HEK293 (cell line): ENCODE results near the gene COL18A1.

ENCODE experiments used
- CTCF ChIA-PET: fragments of 350-600 bp; formaldehyde crosslinking; extraction: SDS; loops from one replicate; lab custom pipeline; 2021; ENCODE audit warnings: antibody characterized with exemption; lab: Yijun Ruan, JAX
- POLR2A ChIA-PET: fragments of 300-600 bp; formaldehyde crosslinking; extraction: SDS; loops from one replicate; lab custom pipeline; 2020; ENCODE audit warnings: antibody characterized with exemption, inconsistent platforms; lab: Yijun Ruan, JAX
- H3K27ac ChIP-seq: fragments of 200-500 bp; sonication (Bioruptor generic); 2 replicates; pipeline ENCODE4 v1.5.1; 2014; ENCODE audit warnings: low read depth, low read length, control low read depth, inconsistent platforms; ENCODE audit errors: extremely low read depth
- H3K36me3 ChIP-seq, 2 experiments: fragments of 200-500 bp in 1 of 2; sonication (Bioruptor generic) in 1 of 2; 1 replicate in 1 of 2; 2 replicates in 1 of 2; pipeline ENCODE4 v1.5.1; 2014 to 2017; ENCODE audit warnings: inconsistent platforms in 2 of 2, low read length in 2 of 2; ENCODE audit not compliant: control insufficient read depth in 2 of 2, insufficient read depth in 1 of 2
- H3K4me1 ChIP-seq: fragments of 200-500 bp; sonication (Bioruptor generic); 2 replicates; pipeline ENCODE4 v1.5.1; 2014; ENCODE audit warnings: mild to moderate bottlenecking, low read length, inconsistent platforms; ENCODE audit not compliant: control insufficient read depth, insufficient read depth
- H3K4me3 ChIP-seq: 2 replicates; pipeline ENCODE4 v1.5.1; 2011; ENCODE audit warnings: low read depth, mild to moderate bottlenecking, control low read depth, low read length, moderate library complexity
- H3K9me3 ChIP-seq: fragments of 200-500 bp; sonication (Bioruptor generic); 2 replicates; pipeline ENCODE4 v1.5.1; 2014; ENCODE audit warnings: low read depth, low read length, inconsistent platforms; ENCODE audit not compliant: control insufficient read depth, insufficient read depth
- BCL11B ChIP-seq: fragments of 450-650 bp; formaldehyde crosslinking; IDR thresholded peaks from 2 replicates; pipeline ENCODE4 v1.5.1; 2016; ENCODE audit warnings: low read depth, missing biosample characterization, missing genetic modification characterization
- GLIS1 ChIP-seq: fragments of 450-650 bp; formaldehyde crosslinking; IDR thresholded peaks from 2 replicates; pipeline ENCODE4 v1.5.1; 2016; ENCODE audit warnings: missing biosample characterization, missing genetic modification characterization
- KLF8 ChIP-seq: fragments of 450-650 bp; formaldehyde crosslinking; IDR thresholded peaks from 2 replicates; pipeline ENCODE4 v1.5.1; 2016; ENCODE audit warnings: missing biosample characterization, missing genetic modification characterization
- MZF1 ChIP-seq: fragments of 450-650 bp; formaldehyde crosslinking; IDR thresholded peaks from 2 replicates; pipeline ENCODE4 v1.5.1; 2017; ENCODE audit warnings: missing biosample characterization, missing genetic modification characterization, borderline replicate concordance
- OVOL3 ChIP-seq: fragments of 450-650 bp; formaldehyde crosslinking; IDR thresholded peaks from 2 replicates; pipeline ENCODE4 v1.5.1; 2016; ENCODE audit warnings: missing biosample characterization, missing genetic modification characterization
- SETDB1 ChIP-seq: IDR thresholded peaks from one replicate; pipeline ENCODE4 v1.6.1; 2017; ENCODE audit warnings: mild to moderate bottlenecking, low read length, moderate library complexity, mixed read lengths; ENCODE audit not compliant: insufficient read length
- TRIM28 ChIP-seq: IDR thresholded peaks from 2 replicates; pipeline ENCODE4 v1.6.1; 2011; ENCODE audit warnings: low read length, control low read depth, borderline replicate concordance
- ZBTB20 ChIP-seq: fragments of 450-650 bp; formaldehyde crosslinking; IDR thresholded peaks from 2 replicates; pipeline ENCODE4 v1.5.1; 2016; ENCODE audit warnings: missing biosample characterization, missing genetic modification characterization
- ZBTB8A ChIP-seq: fragments of 450-650 bp; formaldehyde crosslinking; IDR thresholded peaks from 2 replicates; pipeline ENCODE4 v1.5.1; 2016; ENCODE audit warnings: missing biosample characterization, missing genetic modification characterization
- ZNF510 ChIP-seq: fragments of 450-650 bp; formaldehyde crosslinking; IDR thresholded peaks from 2 replicates; pipeline ENCODE4 v1.5.1; 2018; ENCODE audit warnings: mild to moderate bottlenecking, missing genetic modification characterization, missing biosample characterization; ENCODE audit not compliant: insufficient replicate concordance
- ZNF521 ChIP-seq: fragments of 450-650 bp; formaldehyde crosslinking; IDR thresholded peaks from 2 replicates; pipeline ENCODE4 v1.5.1; 2017; ENCODE audit warnings: missing biosample characterization, mild to moderate bottlenecking, missing genetic modification characterization
- ZNF544 ChIP-seq: fragments of 450-650 bp; formaldehyde crosslinking; IDR thresholded peaks from 2 replicates; pipeline ENCODE4 v1.5.0; 2017; ENCODE audit warnings: missing biosample characterization, missing genetic modification characterization
- ZNF558 ChIP-seq: fragments of 450-650 bp; formaldehyde crosslinking; IDR thresholded peaks from 2 replicates; pipeline ENCODE4 v1.5.1; 2016; ENCODE audit warnings: missing biosample characterization, missing genetic modification characterization
- ZNF560 ChIP-seq: fragments of 450-650 bp; formaldehyde crosslinking; IDR thresholded peaks from 2 replicates; pipeline ENCODE4 v1.5.1; 2017; ENCODE audit warnings: missing biosample characterization, missing genetic modification characterization, borderline replicate concordance
- ZNF629 ChIP-seq: fragments of 450-650 bp; formaldehyde crosslinking; IDR thresholded peaks from 2 replicates; pipeline ENCODE4 v1.5.1; 2017; ENCODE audit warnings: missing biosample characterization, missing genetic modification characterization
- ZSCAN30 ChIP-seq: fragments of 450-650 bp; IDR thresholded peaks from 2 replicates; pipeline ENCODE4 v1.5.1; 2018; ENCODE audit warnings: missing biosample characterization, mild to moderate bottlenecking, missing genetic modification characterization, moderate library complexity
- TF ChIP-seq, protein P1 (sequence below): fragments of 450-650 bp; formaldehyde crosslinking; IDR thresholded peaks from 2 replicates; pipeline ENCODE4 v1.5.1; 2016; ENCODE audit warnings: missing biosample characterization, missing genetic modification characterization
- TF ChIP-seq, protein P2 (sequence below): fragments of 450-650 bp; formaldehyde crosslinking; IDR thresholded peaks from 2 replicates; pipeline ENCODE4 v1.5.1; 2016; ENCODE audit warnings: missing biosample characterization, missing genetic modification characterization, borderline replicate concordance
- TF ChIP-seq, protein P3 (sequence below): fragments of 450-650 bp; formaldehyde crosslinking; IDR thresholded peaks from 2 replicates; pipeline ENCODE4 v1.5.1; 2016; ENCODE audit warnings: missing biosample characterization, missing genetic modification characterization
- TF ChIP-seq, protein P4 (sequence below): fragments of 450-650 bp; formaldehyde crosslinking; IDR thresholded peaks from 2 replicates; pipeline ENCODE4 v1.5.1; 2016; ENCODE audit warnings: missing biosample characterization, missing genetic modification characterization
- TF ChIP-seq, protein P5 (sequence below): fragments of 450-650 bp; formaldehyde crosslinking; IDR thresholded peaks from 2 replicates; pipeline ENCODE4 v1.5.1; 2016; ENCODE audit warnings: missing biosample characterization, missing genetic modification characterization
- TF ChIP-seq, protein P6 (sequence below): fragments of 450-650 bp; formaldehyde crosslinking; IDR thresholded peaks from 2 replicates; pipeline ENCODE4 v1.5.1; 2016; ENCODE audit warnings: missing biosample characterization, missing genetic modification characterization, borderline replicate concordance

COL18A1 gene

DNA sequence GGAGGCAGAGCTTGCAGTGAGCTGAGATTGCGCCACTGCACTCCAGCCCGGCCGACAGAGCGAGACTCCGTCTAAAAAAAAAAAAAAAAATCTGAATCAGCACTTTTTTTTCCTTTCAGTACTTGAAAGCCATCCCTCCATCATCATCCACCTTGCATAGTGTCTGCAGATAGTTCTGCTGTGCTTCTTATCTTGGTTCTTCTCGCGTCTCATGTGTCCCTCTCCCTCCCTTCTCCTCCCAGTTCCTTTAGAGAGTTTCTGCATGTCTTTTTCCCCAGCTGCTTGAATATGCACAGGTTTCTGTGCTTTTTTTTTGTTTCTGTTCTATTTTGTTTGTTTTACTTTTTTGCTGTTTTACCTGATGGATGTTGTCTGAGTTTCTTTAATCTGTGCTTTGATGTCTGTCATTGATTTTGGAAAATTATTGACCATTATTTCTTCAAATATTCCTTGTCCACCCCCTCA lies 3.9 kb upstream of the COL18A1 start:
- Histone ChIP-seq H3K4me3 (no peak overlapping the region), H3K4me1 (no peaks in the 10 kb centered on the region), H3K36me3 (no peaks in the 10 kb centered on the region), H3K27ac (no peak overlapping the region), H3K9me3 (no peaks in the 10 kb centered on the region)
- CTCF ChIA-PET, result interaction anchor here (0.8 to 2.4 kb wide), 4 partner anchors 12 to 92 kb away, joined by 3 to 7 read pairs (median 4); no protein-coding TSS in a partner anchor
- POLR2A ChIA-PET, result interaction anchor here (1.2 kb wide), 1 partner anchor 113 kb away, joined by 3 read pairs; the partner anchor contains the start of gene POFUT2
- TF ChIP-seq ZBTB8A (tag by site-specific recombination) (no peak), MZF1 (tag by site-specific recombination) (no peak), ZSCAN30 (no peak), ZNF521 (no peak), TRIM28 (peak; percentile 78; the same call in 1 of the 2 replicates), ZNF629 (tag by site-specific recombination) (no peak), GLIS1 (no peak), OVOL3 (tag by site-specific recombination) (no peak), BCL11B (tag by site-specific recombination) (no peak), ZNF558 (tag by site-specific recombination) (peak; percentile 99), ZBTB20 (tag by site-specific recombination) (no peak), ZNF560 (tag by site-specific recombination) (no peak), ZNF510 (tag by site-specific recombination) (no peak), ZNF544 (tag by site-specific recombination) (no peak), KLF8 (tag by site-specific recombination) (peak; percentile 87), SETDB1 (peak; percentile 83)
- TF ChIP-seq, protein P1, sequence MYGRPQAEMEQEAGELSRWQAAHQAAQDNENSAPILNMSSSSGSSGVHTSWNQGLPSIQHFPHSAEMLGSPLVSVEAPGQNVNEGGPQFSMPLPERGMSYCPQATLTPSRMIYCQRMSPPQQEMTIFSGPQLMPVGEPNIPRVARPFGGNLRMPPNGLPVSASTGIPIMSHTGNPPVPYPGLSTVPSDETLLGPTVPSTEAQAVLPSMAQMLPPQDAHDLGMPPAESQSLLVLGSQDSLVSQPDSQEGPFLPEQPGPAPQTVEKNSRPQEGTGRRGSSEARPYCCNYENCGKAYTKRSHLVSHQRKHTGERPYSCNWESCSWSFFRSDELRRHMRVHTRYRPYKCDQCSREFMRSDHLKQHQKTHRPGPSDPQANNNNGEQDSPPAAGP (tag by site-specific recombination), result peak; percentile 66; the same call in 1 of the 2 replicates
- TF ChIP-seq, protein P2, sequence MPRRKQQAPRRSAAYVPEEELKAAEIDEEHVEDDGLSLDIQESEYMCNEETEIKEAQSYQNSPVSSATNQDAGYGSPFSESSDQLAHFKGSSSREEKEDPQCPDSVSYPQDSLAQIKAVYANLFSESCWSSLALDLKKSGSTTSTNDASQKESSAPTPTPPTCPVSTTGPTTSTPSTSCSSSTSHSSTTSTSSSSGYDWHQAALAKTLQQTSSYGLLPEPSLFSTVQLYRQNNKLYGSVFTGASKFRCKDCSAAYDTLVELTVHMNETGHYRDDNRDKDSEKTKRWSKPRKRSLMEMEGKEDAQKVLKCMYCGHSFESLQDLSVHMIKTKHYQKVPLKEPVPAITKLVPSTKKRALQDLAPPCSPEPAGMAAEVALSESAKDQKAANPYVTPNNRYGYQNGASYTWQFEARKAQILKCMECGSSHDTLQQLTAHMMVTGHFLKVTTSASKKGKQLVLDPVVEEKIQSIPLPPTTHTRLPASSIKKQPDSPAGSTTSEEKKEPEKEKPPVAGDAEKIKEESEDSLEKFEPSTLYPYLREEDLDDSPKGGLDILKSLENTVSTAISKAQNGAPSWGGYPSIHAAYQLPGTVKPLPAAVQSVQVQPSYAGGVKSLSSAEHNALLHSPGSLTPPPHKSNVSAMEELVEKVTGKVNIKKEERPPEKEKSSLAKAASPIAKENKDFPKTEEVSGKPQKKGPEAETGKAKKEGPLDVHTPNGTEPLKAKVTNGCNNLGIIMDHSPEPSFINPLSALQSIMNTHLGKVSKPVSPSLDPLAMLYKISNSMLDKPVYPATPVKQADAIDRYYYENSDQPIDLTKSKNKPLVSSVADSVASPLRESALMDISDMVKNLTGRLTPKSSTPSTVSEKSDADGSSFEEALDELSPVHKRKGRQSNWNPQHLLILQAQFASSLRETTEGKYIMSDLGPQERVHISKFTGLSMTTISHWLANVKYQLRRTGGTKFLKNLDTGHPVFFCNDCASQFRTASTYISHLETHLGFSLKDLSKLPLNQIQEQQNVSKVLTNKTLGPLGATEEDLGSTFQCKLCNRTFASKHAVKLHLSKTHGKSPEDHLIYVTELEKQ (tag by site-specific recombination), result no peak
- TF ChIP-seq, protein P3, sequence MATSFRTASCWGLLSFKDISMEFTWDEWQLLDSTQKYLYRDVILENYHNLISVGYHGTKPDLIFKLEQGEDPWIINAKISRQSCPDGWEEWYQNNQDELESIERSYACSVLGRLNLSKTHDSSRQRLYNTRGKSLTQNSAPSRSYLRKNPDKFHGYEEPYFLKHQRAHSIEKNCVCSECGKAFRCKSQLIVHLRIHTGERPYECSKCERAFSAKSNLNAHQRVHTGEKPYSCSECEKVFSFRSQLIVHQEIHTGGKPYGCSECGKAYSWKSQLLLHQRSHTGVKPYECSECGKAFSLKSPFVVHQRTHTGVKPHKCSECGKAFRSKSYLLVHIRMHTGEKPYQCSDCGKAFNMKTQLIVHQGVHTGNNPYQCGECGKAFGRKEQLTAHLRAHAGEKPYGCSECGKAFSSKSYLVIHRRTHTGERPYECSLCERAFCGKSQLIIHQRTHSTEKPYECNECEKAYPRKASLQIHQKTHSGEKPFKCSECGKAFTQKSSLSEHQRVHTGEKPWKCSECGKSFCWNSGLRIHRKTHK (tag by site-specific recombination), result no peak
- TF ChIP-seq, protein P4, sequence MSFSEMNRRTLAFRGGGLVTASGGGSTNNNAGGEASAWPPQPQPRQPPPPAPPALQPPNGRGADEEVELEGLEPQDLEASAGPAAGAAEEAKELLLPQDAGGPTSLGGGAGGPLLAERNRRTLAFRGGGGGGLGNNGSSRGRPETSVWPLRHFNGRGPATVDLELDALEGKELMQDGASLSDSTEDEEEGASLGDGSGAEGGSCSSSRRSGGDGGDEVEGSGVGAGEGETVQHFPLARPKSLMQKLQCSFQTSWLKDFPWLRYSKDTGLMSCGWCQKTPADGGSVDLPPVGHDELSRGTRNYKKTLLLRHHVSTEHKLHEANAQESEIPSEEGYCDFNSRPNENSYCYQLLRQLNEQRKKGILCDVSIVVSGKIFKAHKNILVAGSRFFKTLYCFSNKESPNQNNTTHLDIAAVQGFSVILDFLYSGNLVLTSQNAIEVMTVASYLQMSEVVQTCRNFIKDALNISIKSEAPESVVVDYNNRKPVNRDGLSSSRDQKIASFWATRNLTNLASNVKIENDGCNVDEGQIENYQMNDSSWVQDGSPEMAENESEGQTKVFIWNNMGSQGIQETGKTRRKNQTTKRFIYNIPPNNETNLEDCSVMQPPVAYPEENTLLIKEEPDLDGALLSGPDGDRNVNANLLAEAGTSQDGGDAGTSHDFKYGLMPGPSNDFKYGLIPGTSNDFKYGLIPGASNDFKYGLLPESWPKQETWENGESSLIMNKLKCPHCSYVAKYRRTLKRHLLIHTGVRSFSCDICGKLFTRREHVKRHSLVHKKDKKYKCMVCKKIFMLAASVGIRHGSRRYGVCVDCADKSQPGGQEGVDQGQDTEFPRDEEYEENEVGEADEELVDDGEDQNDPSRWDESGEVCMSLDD (tag by site-specific recombination), result no peak
- TF ChIP-seq, protein P5, sequence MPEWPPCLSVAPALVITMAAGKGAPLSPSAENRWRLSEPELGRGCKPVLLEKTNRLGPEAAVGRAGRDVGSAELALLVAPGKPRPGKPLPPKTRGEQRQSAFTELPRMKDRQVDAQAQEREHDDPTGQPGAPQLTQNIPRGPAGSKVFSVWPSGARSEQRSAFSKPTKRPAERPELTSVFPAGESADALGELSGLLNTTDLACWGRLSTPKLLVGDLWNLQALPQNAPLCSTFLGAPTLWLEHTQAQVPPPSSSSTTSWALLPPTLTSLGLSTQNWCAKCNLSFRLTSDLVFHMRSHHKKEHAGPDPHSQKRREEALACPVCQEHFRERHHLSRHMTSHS (tag by site-specific recombination), result no peak
- TF ChIP-seq, protein P6, sequence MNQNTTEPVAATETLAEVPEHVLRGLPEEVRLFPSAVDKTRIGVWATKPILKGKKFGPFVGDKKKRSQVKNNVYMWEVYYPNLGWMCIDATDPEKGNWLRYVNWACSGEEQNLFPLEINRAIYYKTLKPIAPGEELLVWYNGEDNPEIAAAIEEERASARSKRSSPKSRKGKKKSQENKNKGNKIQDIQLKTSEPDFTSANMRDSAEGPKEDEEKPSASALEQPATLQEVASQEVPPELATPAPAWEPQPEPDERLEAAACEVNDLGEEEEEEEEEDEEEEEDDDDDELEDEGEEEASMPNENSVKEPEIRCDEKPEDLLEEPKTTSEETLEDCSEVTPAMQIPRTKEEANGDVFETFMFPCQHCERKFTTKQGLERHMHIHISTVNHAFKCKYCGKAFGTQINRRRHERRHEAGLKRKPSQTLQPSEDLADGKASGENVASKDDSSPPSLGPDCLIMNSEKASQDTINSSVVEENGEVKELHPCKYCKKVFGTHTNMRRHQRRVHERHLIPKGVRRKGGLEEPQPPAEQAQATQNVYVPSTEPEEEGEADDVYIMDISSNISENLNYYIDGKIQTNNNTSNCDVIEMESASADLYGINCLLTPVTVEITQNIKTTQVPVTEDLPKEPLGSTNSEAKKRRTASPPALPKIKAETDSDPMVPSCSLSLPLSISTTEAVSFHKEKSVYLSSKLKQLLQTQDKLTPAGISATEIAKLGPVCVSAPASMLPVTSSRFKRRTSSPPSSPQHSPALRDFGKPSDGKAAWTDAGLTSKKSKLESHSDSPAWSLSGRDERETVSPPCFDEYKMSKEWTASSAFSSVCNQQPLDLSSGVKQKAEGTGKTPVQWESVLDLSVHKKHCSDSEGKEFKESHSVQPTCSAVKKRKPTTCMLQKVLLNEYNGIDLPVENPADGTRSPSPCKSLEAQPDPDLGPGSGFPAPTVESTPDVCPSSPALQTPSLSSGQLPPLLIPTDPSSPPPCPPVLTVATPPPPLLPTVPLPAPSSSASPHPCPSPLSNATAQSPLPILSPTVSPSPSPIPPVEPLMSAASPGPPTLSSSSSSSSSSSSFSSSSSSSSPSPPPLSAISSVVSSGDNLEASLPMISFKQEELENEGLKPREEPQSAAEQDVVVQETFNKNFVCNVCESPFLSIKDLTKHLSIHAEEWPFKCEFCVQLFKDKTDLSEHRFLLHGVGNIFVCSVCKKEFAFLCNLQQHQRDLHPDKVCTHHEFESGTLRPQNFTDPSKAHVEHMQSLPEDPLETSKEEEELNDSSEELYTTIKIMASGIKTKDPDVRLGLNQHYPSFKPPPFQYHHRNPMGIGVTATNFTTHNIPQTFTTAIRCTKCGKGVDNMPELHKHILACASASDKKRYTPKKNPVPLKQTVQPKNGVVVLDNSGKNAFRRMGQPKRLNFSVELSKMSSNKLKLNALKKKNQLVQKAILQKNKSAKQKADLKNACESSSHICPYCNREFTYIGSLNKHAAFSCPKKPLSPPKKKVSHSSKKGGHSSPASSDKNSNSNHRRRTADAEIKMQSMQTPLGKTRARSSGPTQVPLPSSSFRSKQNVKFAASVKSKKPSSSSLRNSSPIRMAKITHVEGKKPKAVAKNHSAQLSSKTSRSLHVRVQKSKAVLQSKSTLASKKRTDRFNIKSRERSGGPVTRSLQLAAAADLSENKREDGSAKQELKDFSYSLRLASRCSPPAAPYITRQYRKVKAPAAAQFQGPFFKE (tag by site-specific recombination), result no peak
